ENCODE data around the gene PRPS2. TPM values are rescaled to one million over a fixed set of nuclear protein-coding genes. Genes with fewer than 3 reads are reported as not detected.

PRPS2 gene
- polyA plus RNA-seq, 1 donor from 2014 or later: 36.9 TPM

DNA sequence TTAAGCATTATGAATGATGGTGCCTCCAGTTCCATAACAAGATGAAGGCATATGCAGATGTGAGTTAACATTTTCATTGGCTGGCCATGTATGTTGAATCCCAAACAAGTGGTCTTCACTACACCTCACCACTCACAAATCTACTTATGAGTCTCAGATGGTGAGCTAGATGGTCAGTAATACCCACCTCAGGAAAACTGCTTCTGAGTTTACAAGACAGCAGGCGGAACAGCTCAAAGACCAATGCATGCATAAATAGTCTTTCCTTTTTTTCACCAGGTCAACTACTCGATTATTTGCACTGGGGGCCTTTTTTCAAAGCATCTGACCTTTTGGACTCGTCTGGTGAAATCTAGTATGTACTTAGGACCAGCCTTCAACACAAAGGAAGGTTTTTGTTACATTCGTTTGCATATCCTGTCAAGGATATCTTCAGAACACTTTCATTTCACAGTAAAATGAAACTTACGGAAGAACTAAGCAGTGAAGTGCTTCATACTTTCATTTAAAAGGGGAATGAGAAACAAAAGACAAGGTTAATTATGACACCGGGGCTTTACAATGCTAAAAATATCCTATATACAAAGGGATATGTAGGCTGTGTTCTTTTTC lies 52.6 kb downstream of the PRPS2 start:
- H3K4me3 Mint-ChIP-seq: peak overlapping the region; percentile 61 to 84 (median 72)
- H3K36me3 Mint-ChIP-seq: no peaks in the 10 kb centered on the region
- H3K4me1 Mint-ChIP-seq: peaks cover 7 to 12% (median 10%) of the 10 kb centered on the region in 3 donors
- peaks cover 1% of the 10 kb centered on the region for H3K27me3 Mint-ChIP-seq
- peak overlapping the region; percentile 75 to 89 (median 79) for H3K27ac Mint-ChIP-seq
- H3K9me3 Mint-ChIP-seq: no peaks in the 10 kb centered on the region

DNA sequence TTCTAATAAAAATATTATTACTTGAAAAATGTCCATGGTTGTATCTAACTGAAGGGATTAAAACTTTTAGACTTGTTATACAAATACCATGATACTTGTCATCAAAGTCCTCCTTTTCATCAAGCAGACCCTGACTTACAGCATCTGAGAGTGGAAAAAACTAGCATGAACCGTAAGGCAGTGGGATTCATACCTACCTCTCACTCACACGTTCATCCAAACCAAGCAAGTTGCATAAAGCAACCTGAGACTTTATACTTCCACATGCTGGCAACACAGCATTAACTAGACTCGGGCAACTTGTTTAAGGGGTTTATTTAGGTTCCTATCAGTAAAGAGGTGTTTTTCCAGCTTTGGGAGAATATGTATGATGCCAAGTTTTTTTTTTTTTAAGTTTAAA lies 53.1 kb downstream of the PRPS2 start:
- peaks cover under 1% of the 10 kb centered on the region for H3K36me3 Mint-ChIP-seq
- H3K4me3 Mint-ChIP-seq: peak overlapping the region in 3 of 4 donors; percentile 61 to 84 (median 71)
- peaks cover 0 to under 1% (median 0%) of the 10 kb centered on the region in 3 donors for H3K9me3 Mint-ChIP-seq
- no peaks in the 10 kb centered on the region for H3K27me3 Mint-ChIP-seq
- H3K4me1 Mint-ChIP-seq: peaks cover 7 to 12% (median 10%) of the 10 kb centered on the region in 3 donors
- peak overlapping the region; percentile 75 to 89 (median 79) for H3K27ac Mint-ChIP-seq

DNA sequence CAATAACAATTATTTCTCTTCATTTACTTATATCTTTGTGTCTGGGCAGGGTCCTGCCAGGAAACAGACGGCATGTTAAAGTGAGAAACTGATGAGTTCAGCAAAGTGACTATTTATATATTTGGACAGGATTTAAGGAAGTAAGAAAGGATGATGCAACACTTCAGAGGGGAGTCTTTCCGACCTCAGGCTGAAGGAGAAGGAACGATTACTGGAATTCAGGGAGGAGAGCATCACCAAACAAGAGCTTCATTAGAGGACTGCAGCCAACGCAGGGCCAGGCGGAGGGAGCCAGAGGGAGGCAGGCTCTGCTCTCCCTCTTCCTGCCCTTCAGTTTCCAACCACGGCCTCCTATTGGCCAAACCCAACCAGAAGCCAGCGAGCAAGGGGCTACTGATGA lies 74.1 kb downstream of the PRPS2 start:
- peak overlapping the region in 1 of 3 donors; percentile 28 for H3K27ac Mint-ChIP-seq
- H3K9me3 Mint-ChIP-seq: peaks cover 0 to 6% (median 2%) of the 10 kb centered on the region in 3 donors
- H3K4me1 Mint-ChIP-seq: peaks cover 4 to 24% (median 7%) of the 10 kb centered on the region in 3 donors
- H3K4me3 Mint-ChIP-seq: no peak overlapping the region
- H3K27me3 Mint-ChIP-seq: peaks cover 2% of the 10 kb centered on the region
- peaks cover 7% of the 10 kb centered on the region for H3K36me3 Mint-ChIP-seq

DNA sequence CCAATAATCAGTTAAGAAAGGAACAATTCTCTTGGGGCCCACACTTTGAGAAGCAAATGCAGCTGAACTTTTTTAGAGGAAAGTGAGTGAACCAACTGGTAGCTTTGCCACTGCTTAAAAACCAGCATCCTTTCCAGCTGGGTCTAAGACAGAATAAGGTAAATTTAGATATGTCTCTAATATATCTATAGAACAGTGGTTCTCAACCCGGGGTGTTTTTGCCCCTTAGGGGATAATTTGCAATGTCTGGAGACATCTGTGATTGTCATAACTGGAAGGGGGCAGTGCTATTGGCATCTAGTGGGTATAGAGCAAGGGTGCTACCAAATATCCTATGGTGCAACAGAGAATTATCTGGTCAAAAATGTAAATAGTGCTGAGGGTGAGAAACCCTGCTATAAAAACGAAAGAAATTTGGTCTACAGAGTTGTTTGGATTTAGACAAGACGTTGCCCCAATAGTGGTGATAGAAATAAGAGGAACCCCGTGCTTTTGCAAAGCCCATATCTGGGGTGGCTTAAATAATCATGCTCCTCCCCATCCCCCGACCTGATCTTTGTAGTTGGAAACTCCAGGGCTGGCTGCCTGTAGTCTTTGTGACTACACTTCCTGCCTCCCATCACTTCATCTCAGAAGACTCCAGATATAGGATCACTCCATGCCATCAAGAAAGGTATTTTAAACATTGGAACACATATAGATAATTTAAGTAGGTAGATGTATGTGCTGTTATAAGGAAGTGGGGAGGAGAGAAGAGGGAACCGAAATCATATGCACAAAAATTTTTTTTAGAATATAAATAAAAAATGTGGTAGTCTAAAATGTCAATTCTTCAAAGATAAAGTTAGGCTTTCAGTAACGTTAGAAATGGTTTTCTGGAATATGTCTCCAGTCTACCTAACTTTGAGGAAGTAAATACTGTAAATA lies 75.5 kb downstream of the PRPS2 start, which contains the start of gene TLR7:
Gene TLR7, plus strand, starts transcription at position 622 of the 927 bp plus-strand sequence. CDS start 507 bp downstream, outside the sequence.
- Mint-ChIP-seq H3K27ac (peak within 1 kb of the TSS; percentile 34 to 97 (median 95)), H3K9me3 (peaks cover 0 to 4% (median 2%) of the 10 kb centered on the region in 3 donors), H3K4me1 (peaks cover 9 to 29% (median 15%) of the 10 kb centered on the region in 3 donors), H3K36me3 (peaks cover 9% of the 10 kb centered on the region), H3K27me3 (peaks cover 2% of the 10 kb centered on the region), H3K4me3 (peak within 1 kb of the TSS; percentile 91 to 99 (median 94))

DNA sequence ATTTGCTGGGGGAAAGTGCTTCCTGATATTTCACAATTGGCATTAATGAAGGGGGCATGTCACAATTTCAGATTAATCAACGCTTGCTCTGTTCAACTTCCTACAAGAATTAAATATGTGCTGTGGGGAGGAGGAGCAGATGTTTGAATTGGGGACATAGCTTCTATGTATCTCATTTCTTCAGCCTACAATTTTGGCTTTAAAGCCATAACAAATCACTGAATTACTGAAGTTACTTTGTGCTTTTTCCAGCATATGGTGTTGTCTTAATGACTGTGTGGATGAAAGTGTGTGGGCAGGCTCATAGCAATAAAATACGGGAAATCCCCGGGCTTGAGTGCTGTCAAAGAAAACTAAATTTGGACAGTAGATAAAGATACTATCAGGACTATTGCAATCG lies 76.5 kb downstream of the PRPS2 start:
- peak overlapping the region; percentile 91 to 99 (median 94) for H3K4me3 Mint-ChIP-seq
- H3K36me3 Mint-ChIP-seq: peaks cover 11% of the 10 kb centered on the region
- H3K9me3 Mint-ChIP-seq: peaks cover 0 to 4% (median 2%) of the 10 kb centered on the region in 3 donors
- peak overlapping the region; percentile 34 to 97 (median 92) for H3K27ac Mint-ChIP-seq
- H3K4me1 Mint-ChIP-seq: peaks cover 16 to 29% (median 21%) of the 10 kb centered on the region in 3 donors
- peaks cover 2% of the 10 kb centered on the region for H3K27me3 Mint-ChIP-seq

DNA sequence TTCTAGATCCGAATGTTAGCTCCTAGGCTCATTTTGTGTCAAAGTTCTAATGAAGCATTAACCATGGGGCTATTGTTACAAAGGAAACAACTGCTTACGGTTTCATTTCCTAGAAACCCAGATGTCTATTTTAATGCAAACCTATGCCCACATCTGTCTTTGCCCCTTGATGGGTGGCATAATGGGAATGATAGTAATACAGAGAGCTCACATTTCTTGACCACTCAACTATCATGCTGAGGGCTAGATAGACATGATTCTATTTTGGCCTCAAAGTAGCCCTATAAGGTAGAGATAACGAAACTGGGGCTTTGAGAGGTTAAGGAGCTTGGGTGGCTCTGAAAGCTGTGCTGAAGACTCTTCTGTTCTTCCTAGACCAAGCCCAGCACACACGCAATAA lies 77.5 kb downstream of the PRPS2 start:
- peaks cover 11% of the 10 kb centered on the region for H3K36me3 Mint-ChIP-seq
- H3K4me3 Mint-ChIP-seq: peak overlapping the region; percentile 91 to 99 (median 94)
- peaks cover 19 to 29% (median 21%) of the 10 kb centered on the region in 3 donors for H3K4me1 Mint-ChIP-seq
- peak overlapping the region; percentile 34 to 92 (median 59) for H3K27ac Mint-ChIP-seq
- H3K9me3 Mint-ChIP-seq: peaks cover 0 to 4% (median 2%) of the 10 kb centered on the region in 3 donors
- H3K27me3 Mint-ChIP-seq: peaks cover 2% of the 10 kb centered on the region

DNA sequence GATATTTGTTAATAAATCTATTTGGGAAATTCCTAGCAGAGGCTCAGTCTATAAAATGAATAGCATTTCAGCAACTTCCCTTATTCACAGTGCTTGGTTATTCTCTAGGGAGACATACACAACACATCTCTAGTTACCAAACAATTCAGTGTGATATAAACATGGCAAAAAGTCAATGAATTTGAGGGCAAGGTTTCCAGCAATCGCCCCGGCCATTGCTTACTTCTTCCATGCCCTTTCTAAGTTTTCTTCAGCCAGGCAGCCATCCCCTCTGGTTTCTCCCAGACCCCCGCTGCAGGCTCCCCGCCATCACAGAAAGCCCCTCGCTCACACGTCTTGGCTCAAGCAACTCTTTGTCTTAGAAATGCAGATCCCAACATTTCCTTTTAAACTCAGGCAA lies 80.0 kb downstream of the PRPS2 start:
- Mint-ChIP-seq H3K27ac (peak overlapping the region; percentile 57 to 86 (median 80)), H3K9me3 (peaks cover 0 to 4% (median under 1%) of the 10 kb centered on the region in 3 donors), H3K4me3 (peak overlapping the region; percentile 31 to 91 (median 70)), H3K36me3 (peaks cover 11% of the 10 kb centered on the region), H3K27me3 (peaks cover 4% of the 10 kb centered on the region), H3K4me1 (peaks cover 29 to 32% (median 29%) of the 10 kb centered on the region in 3 donors)

DNA sequence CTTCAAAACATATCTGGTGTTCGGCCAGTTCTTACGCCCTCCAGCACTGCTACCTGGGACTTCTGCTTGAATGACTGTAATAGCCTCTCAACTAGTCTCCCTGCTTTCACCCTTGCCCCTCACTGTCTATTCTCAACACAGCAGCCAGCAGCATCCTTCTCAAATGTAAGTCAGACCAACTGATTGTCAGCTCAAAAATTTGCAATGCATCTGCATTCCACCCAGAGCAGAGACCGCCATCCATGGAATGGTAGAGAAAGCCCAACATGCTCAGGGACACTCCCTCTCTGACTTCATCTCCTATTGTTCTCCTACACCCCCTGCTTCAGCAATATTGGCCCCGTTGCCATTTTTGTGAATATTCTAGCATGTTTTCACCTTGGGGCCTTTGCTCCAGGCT lies 81.5 kb downstream of the PRPS2 start:
- Mint-ChIP-seq H3K9me3 (peaks cover 0 to 2% (median 0%) of the 10 kb centered on the region in 3 donors), H3K27ac (peak overlapping the region in 1 of 3 donors; percentile 1), H3K4me1 (peaks cover 22 to 31% (median 28%) of the 10 kb centered on the region in 3 donors), H3K4me3 (peak overlapping the region in 1 of 4 donors; percentile 21), H3K36me3 (peaks cover 11% of the 10 kb centered on the region), H3K27me3 (peaks cover 2% of the 10 kb centered on the region)

Other genes starting within 250 kb of the PRPS2 start
- gene TLR7, start 75.7 kb downstream of the PRPS2 start, polyA plus RNA-seq: 26.1 TPM
- gene TLR8, start 115.2 kb downstream of the PRPS2 start, polyA plus RNA-seq: 0.20 TPM
- 19,114 TPM for gene TMSB4X, start 183.7 kb downstream of the PRPS2 start, polyA plus RNA-seq